A549 (cell line): ENCODE measurements around the gene CANT1. TPM values are rescaled to one million over a fixed set of nuclear protein-coding genes. Genes with fewer than 3 reads are reported as not detected.
A peak's percentile ranks its signal among the peaks of the same experiment; 100 is the strongest.

Experiments
- ATAC-seq, 2 experiments: fragments of 200-7000 bp in 1 of 2; fragments of >200 bp in 1 of 2; cut with Nextera tagmentation in 1 of 2; cut with Tn5 transposase in 1 of 2; 3 replicates each; pipeline versions ENCODE4 v1.8.0 to v1.9.1; 2018 to 2020; ENCODE audit warnings: mild to moderate bottlenecking in 1 of 2, moderate library complexity in 1 of 2
- CTCF ChIA-PET: fragments of 300-600 bp; sonication (Branson Sonifier 250); formaldehyde crosslinking; extraction: SDS; loops from one replicate; lab custom pipeline; 2021; ENCODE audit warnings: antibody characterized with exemption, inconsistent platforms; lab: Yijun Ruan, JAX
- POLR2A ChIA-PET: fragments of 350-600 bp; formaldehyde crosslinking; extraction: SDS; loops from one replicate; lab custom pipeline; 2021; ENCODE audit warnings: antibody characterized with exemption, inconsistent platforms; lab: Yijun Ruan, JAX
- DNase-seq, 2 experiments: peaks; one replicate each; pipeline versions ENCODE4 v3.0.0 to v3.0.0-alpha.2; 2011 to 2016; ENCODE audit warnings: low read depth in 1 of 2, low spot score in 1 of 2
- FAIRE-seq: peaks from 2 replicates; lab custom pipeline; 2011; peaks lifted over from hg19 to GRCh38; lab: Jason Lieb, UNC
- H3K27ac ChIP-seq, 2 experiments: fragments of >200 bp; sonication (Bioruptor Twin); formaldehyde crosslinking; 3 replicates each; pipeline ENCODE4 v1.5.1; 2016 to 2017
- H3K4me1 ChIP-seq: fragments of >200 bp; sonication (Bioruptor Twin); formaldehyde crosslinking; 3 replicates; pipeline ENCODE4 v1.6.1; 2016
- H3K4me2 ChIP-seq: fragments of >200 bp; sonication (Bioruptor Twin); formaldehyde crosslinking; 3 replicates; pipeline ENCODE4 v1.6.1; 2016
- H3K4me3 ChIP-seq: fragments of >200 bp; sonication (Bioruptor Twin); formaldehyde crosslinking; 3 replicates; pipeline ENCODE4 v1.5.1; 2016
- H3K9me3 ChIP-seq: fragments of >200 bp; sonication (Bioruptor Twin); formaldehyde crosslinking; 3 replicates; pipeline ENCODE4 v1.6.1; 2016
- BCL3 ChIP-seq: fragments of >200 bp; sonication (Bioruptor Twin); formaldehyde crosslinking; IDR thresholded peaks from 3 replicates; pipeline ENCODE4 v1.6.1; 2016
- BHLHE40 ChIP-seq: IDR thresholded peaks from 2 replicates; pipeline ENCODE4 v1.6.1; 2012; ENCODE audit warnings: low read depth, low read length, inconsistent platforms
- CBX8 ChIP-seq: fragments of 200-600 bp; sonication (generic); IDR thresholded peaks from 2 replicates; pipeline ENCODE4 v1.6.1; 2016
- CHD4 ChIP-seq: fragments of 200-600 bp; sonication (generic); IDR thresholded peaks from 2 replicates; pipeline ENCODE4 v1.6.1; 2016; ENCODE audit warnings: antibody characterized with exemption, mild to moderate bottlenecking, borderline replicate concordance
- EHF ChIP-seq: fragments of 250-450 bp; sonication (Bioruptor Pico); IDR thresholded peaks from 2 replicates; pipeline ENCODE4 v1.5.0; 2020; ENCODE audit warnings: mild to moderate bottlenecking
- ESRRA ChIP-seq: fragments of 150-350 bp; IDR thresholded peaks from 2 replicates; pipeline ENCODE4 v1.6.1; 2014; ENCODE audit warnings: mild to moderate bottlenecking, low read length, borderline replicate concordance
- FOSL2 ChIP-seq, 2 experiments: fragments of 450-650 bp in 1 of 2; fragments of >200 bp in 1 of 2; sonication (Bioruptor Twin) in 1 of 2; formaldehyde crosslinking; IDR thresholded peaks; 2 replicates each; pipeline versions ENCODE4 v1.5.0 to v1.6.1; 2016 to 2020; ENCODE audit warnings: mild to moderate bottlenecking in 1 of 2, moderate library complexity in 1 of 2
- GATA3 ChIP-seq: IDR thresholded peaks from 2 replicates; pipeline ENCODE4 v1.6.1; 2012; ENCODE audit warnings: borderline replicate concordance
- HDAC2 ChIP-seq: fragments of 200-600 bp; sonication (generic); IDR thresholded peaks from 2 replicates; pipeline ENCODE4 v1.6.1; 2016
- HES2 ChIP-seq: fragments of >200 bp; sonication (Bioruptor Twin); formaldehyde crosslinking; IDR thresholded peaks from 2 replicates; pipeline ENCODE4 v1.6.1; 2016
- HEYL ChIP-seq: fragments of 250-450 bp; sonication (Bioruptor Pico); IDR thresholded peaks from 2 replicates; pipeline ENCODE4 v1.8.0; 2021; ENCODE audit warnings: mild to moderate bottlenecking, moderate library complexity
- HOXB5 ChIP-seq: fragments of 250-450 bp; sonication (Bioruptor Pico); IDR thresholded peaks from 2 replicates; pipeline ENCODE4 v1.5.0; 2020; ENCODE audit warnings: mild to moderate bottlenecking, moderate library complexity
- KDM1A ChIP-seq: fragments of 200-600 bp; sonication (generic); IDR thresholded peaks from 2 replicates; pipeline ENCODE4 v1.6.1; 2016; ENCODE audit warnings: low read depth, mild to moderate bottlenecking
- MAFK ChIP-seq: fragments of 450-650 bp; IDR thresholded peaks from 2 replicates; pipeline ENCODE4 v1.6.1; 2014; ENCODE audit not compliant: partially characterized antibody
- POLR2AphosphoS2 ChIP-seq: conservative IDR thresholded peaks from 2 replicates; pipeline ENCODE4 v1.6.1; 2012; ENCODE audit warnings: low read length, improper control_type of control experiment, inconsistent platforms
- RARB ChIP-seq: fragments of 250-450 bp; sonication (Bioruptor Pico); IDR thresholded peaks from 2 replicates; pipeline ENCODE4 v1.8.0; 2021; ENCODE audit warnings: mild to moderate bottlenecking, moderate library complexity
- SMC3 ChIP-seq: fragments of >200 bp; sonication (Bioruptor Twin); formaldehyde crosslinking; IDR thresholded peaks from 3 replicates; pipeline ENCODE4 v1.6.1; 2018; ENCODE audit warnings: inconsistent platforms
- ZFP36 ChIP-seq: fragments of 450-650 bp; IDR thresholded peaks from 2 replicates; pipeline ENCODE4 v1.6.1; 2014; ENCODE audit warnings: borderline replicate concordance; ENCODE audit not compliant: partially characterized antibody
- ZNF302 ChIP-seq: fragments of 250-450 bp; sonication (Bioruptor Pico); IDR thresholded peaks from 2 replicates; pipeline ENCODE4 v1.9.0; 2021; ENCODE audit warnings: inconsistent platforms, mild to moderate bottlenecking, moderate library complexity
- ZSCAN20 ChIP-seq: fragments of 250-450 bp; sonication (Bioruptor Pico); IDR thresholded peaks from 2 replicates; pipeline ENCODE4 v1.8.0; 2022; ENCODE audit warnings: mild to moderate bottlenecking, moderate library complexity
- WGBS: methylation state at CpG from one replicate; pipeline ENCODE4 v1.1.6; 2017; ENCODE audit errors: missing lambda C conversion rate; 5-methylcytosine and 5-hydroxymethylcytosine counted together
- polyA plus RNA-seq, 4 experiments: library from polyadenylated mRNA; depleted of rRNA in 3 of 4; stranded (reverse); fragments of >200 nt; fragmentation: RNase III in 1 of 4; extraction: RNeasy Plus Mini Kit Qiagen cat#74134 plus additional on column Dnase treatment in 1 of 4; gene quantifications; 2 replicates in 3 of 4; 3 replicates in 1 of 4; pipeline ENCODE4 v1.2.3, GENCODE V29; 2011 to 2017
- TF ChIP-seq, protein P1 (sequence below): IDR thresholded peaks from 2 replicates; pipeline ENCODE4 v1.6.1; 2012
- TF ChIP-seq, protein P2 (sequence below): fragments of >200 bp; sonication (Bioruptor Twin); formaldehyde crosslinking; IDR thresholded peaks from 3 replicates; pipeline ENCODE4 v1.5.1; 2016

CANT1 gene
- polyA plus RNA-seq, 2 of the 4 experiments (the other 2 are of a cell fraction) = 65.5 to 67.6 TPM

GRCh38 chr17:78972507-78973105 is 37.0 kb downstream of the CANT1 start:
- DNase-seq = peak in 1 of 2 experiments; percentile 27
- Histone ChIP-seq H3K4me2 (no peak overlapping the region), H3K27ac (peak overlapping the region in 1 of 2 experiments; percentile 76; a peak in 2 of 6 replicates), H3K9me3 (no peaks in the 10 kb centered on the region), H3K4me3 (no peak overlapping the region), H3K4me1 (peaks cover 21% of the 10 kb centered on the region; the same call in 2 of the 3 replicates)
- peak in 1 of 2 experiments; percentile 8; a peak in 1 of 6 replicates for ATAC-seq
- POLR2A ChIA-PET = interaction anchor here (1.2 to 1.3 kb wide), 2 partner anchors 107 to 131 kb away, joined by 3 to 4 read pairs; no protein-coding TSS in a partner anchor
- TF ChIP-seq HOXB5 = no peak
- no peak for TF ChIP-seq CBX8
- TF ChIP-seq MAFK = no peak
- TF ChIP-seq BCL3 = no peak
- no peak for TF ChIP-seq SMC3
- no peak for TF ChIP-seq POLR2AphosphoS2
- 86% methylated on average over 15 of the region's 15 CpGs for WGBS
- FAIRE-seq = no peak
- CTCF ChIA-PET = interaction anchor here (0.8 to 12.6 kb wide), 28 partner anchors 11 to 550 kb away, joined by 3 to 321 read pairs (median 16); partner anchors contain the start of genes CEP295NL and LGALS3BP

GRCh38 chr17:78971756-78972506 is 37.6 kb downstream of the CANT1 start:
- POLR2A ChIA-PET = interaction anchor here (1.2 to 1.3 kb wide), 2 partner anchors 106 to 131 kb away, joined by 3 to 4 read pairs; no protein-coding TSS in a partner anchor
- H3K4me2 ChIP-seq = peak overlapping the region; percentile 43

More at GRCh38 chr17:78971756-78972506, 37.6 kb downstream of the CANT1 start:
- FAIRE-seq = no peak
- no peak for TF ChIP-seq MAFK
- TF ChIP-seq HES2 = no peak
- TF ChIP-seq ZFP36 = no peak
- no peak for TF ChIP-seq BCL3
- TF ChIP-seq HEYL (CRISPR knock-in tag) = no peak
- no peak for TF ChIP-seq EHF
- TF ChIP-seq, protein P1, sequence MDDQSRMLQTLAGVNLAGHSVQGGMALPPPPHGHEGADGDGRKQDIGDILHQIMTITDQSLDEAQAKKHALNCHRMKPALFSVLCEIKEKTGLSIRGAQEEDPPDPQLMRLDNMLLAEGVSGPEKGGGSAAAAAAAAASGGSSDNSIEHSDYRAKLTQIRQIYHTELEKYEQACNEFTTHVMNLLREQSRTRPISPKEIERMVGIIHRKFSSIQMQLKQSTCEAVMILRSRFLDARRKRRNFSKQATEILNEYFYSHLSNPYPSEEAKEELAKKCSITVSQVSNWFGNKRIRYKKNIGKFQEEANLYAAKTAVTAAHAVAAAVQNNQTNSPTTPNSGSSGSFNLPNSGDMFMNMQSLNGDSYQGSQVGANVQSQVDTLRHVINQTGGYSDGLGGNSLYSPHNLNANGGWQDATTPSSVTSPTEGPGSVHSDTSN = no peak
- TF ChIP-seq KDM1A = no peak
- no peak for TF ChIP-seq HDAC2
- TF ChIP-seq GATA3 = no peak
- TF ChIP-seq, protein P2, sequence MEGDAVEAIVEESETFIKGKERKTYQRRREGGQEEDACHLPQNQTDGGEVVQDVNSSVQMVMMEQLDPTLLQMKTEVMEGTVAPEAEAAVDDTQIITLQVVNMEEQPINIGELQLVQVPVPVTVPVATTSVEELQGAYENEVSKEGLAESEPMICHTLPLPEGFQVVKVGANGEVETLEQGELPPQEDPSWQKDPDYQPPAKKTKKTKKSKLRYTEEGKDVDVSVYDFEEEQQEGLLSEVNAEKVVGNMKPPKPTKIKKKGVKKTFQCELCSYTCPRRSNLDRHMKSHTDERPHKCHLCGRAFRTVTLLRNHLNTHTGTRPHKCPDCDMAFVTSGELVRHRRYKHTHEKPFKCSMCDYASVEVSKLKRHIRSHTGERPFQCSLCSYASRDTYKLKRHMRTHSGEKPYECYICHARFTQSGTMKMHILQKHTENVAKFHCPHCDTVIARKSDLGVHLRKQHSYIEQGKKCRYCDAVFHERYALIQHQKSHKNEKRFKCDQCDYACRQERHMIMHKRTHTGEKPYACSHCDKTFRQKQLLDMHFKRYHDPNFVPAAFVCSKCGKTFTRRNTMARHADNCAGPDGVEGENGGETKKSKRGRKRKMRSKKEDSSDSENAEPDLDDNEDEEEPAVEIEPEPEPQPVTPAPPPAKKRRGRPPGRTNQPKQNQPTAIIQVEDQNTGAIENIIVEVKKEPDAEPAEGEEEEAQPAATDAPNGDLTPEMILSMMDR = no peak
- no peak for TF ChIP-seq ESRRA
- TF ChIP-seq RARB (CRISPR knock-in tag) = no peak
- no peak for TF ChIP-seq SMC3
- no peak for TF ChIP-seq FOSL2 (IDR thresholded peaks at IDR 0.05)
- TF ChIP-seq FOSL2 (CRISPR knock-in tag; IDR thresholded peaks at IDR 0.05) = no peak
- no peak for TF ChIP-seq ZSCAN20 (CRISPR knock-in tag)
- TF ChIP-seq ZNF302 (CRISPR knock-in tag) = no peak
- no peak for TF ChIP-seq BHLHE40
- TF ChIP-seq CHD4 = no peak
- Histone ChIP-seq H3K27ac (peak overlapping the region; percentile 31 to 76), H3K9me3 (no peaks in the 10 kb centered on the region), H3K4me3 (no peak overlapping the region), H3K4me1 (peaks cover 20% of the 10 kb centered on the region; the same call in 2 of the 3 replicates)
- no peak for DNase-seq
- CTCF ChIA-PET = interaction anchor here (0.5 to 12.6 kb wide), 51 partner anchors 12 to 475 kb away, joined by 3 to 321 read pairs (median 8); partner anchors contain the start of genes CEP295NL, ENGASE and LGALS3BP
- 66% methylated on average over 22 of the region's 22 CpGs for WGBS
- ATAC-seq = peak in 1 of 2 experiments; percentile 8; a peak in 3 of 6 replicates
